SH-SY5Y (cell line): Measurements from ENCODE around the gene DCAF4.

Experiments used
- GATA2 ChIP-seq: IDR thresholded peaks from 2 replicates; pipeline ENCODE4 v1.6.1; 2011; ENCODE audit warnings: mild to moderate bottlenecking, low read depth, low read length
- GATA3 ChIP-seq: IDR thresholded peaks from 2 replicates; pipeline ENCODE4 v1.6.1; 2011; ENCODE audit warnings: low read depth, mild to moderate bottlenecking, low read length, moderate library complexity

DNA sequence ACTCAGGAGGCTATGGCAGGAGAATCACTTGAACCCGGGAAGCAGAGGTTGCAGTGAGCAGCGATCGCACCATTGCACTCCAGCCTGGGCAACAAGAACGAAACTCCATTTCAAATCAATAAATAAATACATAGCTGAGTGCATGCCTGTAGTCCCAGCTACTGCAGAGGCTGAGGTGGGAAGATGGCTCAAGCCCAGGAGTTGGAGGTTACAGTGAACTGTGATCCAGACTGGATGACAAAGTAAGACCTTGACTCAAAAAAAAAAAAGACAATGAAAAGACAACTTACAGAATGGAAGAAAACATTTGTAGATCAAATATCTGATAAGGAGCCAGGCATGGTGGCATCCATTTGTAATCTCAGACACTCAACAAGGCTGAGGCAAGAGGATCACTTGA is 73.1 kb downstream of the DCAF4 start:
- TF ChIP-seq GATA3 (no peak), GATA2 (no peak; the same call in 1 of the 2 replicates)
